GM18502 (cell line): ENCODE data around the gene ZNF697.
A peak's percentile ranks its signal among the peaks of the same experiment; 100 is the strongest.

Experiments used
- ATAC-seq: cut with Tn5 transposase; IDR thresholded peaks from one replicate; pipeline ENCODE4 v1.9.1; 2021; ENCODE audit warnings: mild to moderate bottlenecking; ENCODE audit not compliant: unreplicated experiment, poor library complexity

The ZNF697 gene

GRCh38 chr1:119667173-119667572, 19.1 kb upstream of the ZNF697 start:
- no peak for ATAC-seq

- no peak for ATAC-seq
Measured at GRCh38 chr1:119664067-119664466, 16.0 kb upstream of the ZNF697 start.

GRCh38 chr1:119662034-119662437, 14.0 kb upstream of the ZNF697 start:
- peak; percentile 84 for ATAC-seq

- no peak for ATAC-seq
Measured at GRCh38 chr1:119660253-119661083, 12.4 kb upstream of the ZNF697 start.

- no peak for ATAC-seq
Measured at GRCh38 chr1:119659628-119660027, 11.6 kb upstream of the ZNF697 start.

GRCh38 chr1:119656410-119656955, 8.4 kb upstream of the ZNF697 start:
- peak; percentile 78 for ATAC-seq

GRCh38 chr1:119655154-119655553, 7.1 kb upstream of the ZNF697 start:
- no peak for ATAC-seq

- no peak for ATAC-seq
Measured at GRCh38 chr1:119653839-119654170, 5.7 kb upstream of the ZNF697 start.

GRCh38 chr1:119653135-119653838, 5.2 kb upstream of the ZNF697 start:
- ATAC-seq, result no peak

- ATAC-seq, result no peak
Measured at GRCh38 chr1:119652587-119652986, 4.5 kb upstream of the ZNF697 start.

GRCh38 chr1:119651641-119652040, 3.6 kb upstream of the ZNF697 start:
- ATAC-seq, result no peak

GRCh38 chr1:119651133-119651532, 3.1 kb upstream of the ZNF697 start:
- ATAC-seq, result no peak

GRCh38 chr1:119648620-119649004, 546 bp upstream of the ZNF697 start:
- no peak for ATAC-seq

GRCh38 chr1:119647228-119647733, 785 bp downstream of the ZNF697 start:
- ATAC-seq, result peak; percentile 1

GRCh38 chr1:119646521-119647227, 1.4 kb downstream of the ZNF697 start:
- ATAC-seq, result no peak

- ATAC-seq, result no peak
Measured at GRCh38 chr1:119639109-119639508, 9.0 kb downstream of the ZNF697 start.

- ATAC-seq, result no peak
Measured at GRCh38 chr1:119637710-119638109, 10.4 kb downstream of the ZNF697 start.

GRCh38 chr1:119636491-119637089, 11.5 kb downstream of the ZNF697 start:
- ATAC-seq, result no peak

GRCh38 chr1:119635811-119636390, 12.2 kb downstream of the ZNF697 start:
- ATAC-seq, result peak; percentile 80

GRCh38 chr1:119634016-119634415, 14.1 kb downstream of the ZNF697 start:
- ATAC-seq, result no peak
